AG08395 (cell line): Measurements from ENCODE around the gene GTF2H2.
"Not testable (repeated sequence)": the region's sequence is repeated elsewhere in the genome, so short reads cannot be mapped to it uniquely, and the experiment has no call there.

Source experiments
- DNase-seq: peaks from one replicate; pipeline ENCODE4 v3.0.0; 2012; ENCODE audit warnings: mixed read lengths, low spot score

GTF2H2 gene

DNA sequence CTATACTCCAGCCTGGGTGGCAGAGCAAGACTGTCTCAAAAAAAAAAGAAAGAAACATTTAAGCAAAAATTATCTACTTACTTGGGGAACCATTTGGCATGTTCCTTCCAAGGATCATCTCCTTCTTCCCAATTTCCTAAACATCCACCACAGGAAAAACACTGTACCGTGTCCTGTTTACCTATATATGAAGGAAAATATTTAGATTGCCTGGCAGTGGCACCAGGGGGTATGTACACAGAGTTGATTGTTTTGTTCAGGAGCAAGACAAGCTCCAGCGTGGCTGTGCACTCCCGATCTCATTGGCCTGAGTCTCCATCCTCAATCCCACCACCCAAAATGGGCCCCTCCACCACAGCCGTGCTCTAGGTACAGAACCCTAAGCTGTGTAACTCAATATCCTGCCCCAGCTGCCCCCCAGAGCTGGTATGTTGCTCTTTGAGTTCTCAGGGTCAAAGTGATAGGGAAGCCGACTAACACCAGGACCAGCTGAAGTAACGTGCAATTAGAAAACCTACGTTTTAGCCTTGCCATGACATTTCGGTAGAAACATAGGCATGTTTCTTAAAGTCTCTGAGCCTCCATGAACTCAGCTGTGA is 56.2 kb downstream of the GTF2H2 start:
- no peak for DNase-seq

DNA sequence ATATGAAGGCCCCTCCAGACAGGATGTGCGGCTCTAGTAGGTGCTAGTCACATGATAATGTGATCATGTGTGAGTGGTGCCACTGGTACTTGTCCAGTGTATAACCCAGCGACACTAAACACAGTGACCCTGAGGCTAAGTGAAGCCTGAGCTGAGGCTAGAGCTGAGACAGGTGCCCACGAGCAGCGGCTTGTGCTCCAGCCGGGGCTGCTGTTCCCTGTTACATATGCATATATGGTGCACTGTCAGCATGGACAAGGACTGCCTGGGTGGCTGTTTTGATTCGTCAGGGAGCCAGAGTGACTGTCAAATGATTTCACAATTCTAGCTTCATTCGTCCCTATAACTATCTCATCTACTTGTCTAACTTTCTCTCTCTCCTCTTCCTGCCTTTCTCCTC is 60.5 kb downstream of the GTF2H2 start:
- not testable (repeated sequence) for DNase-seq
